GM21717 (cell line): ENCODE measurements around the gene CMPK2.
"Not testable (repeated sequence)": the region's sequence is repeated elsewhere in the genome, so short reads cannot be mapped to it uniquely, and the experiment has no call there.

ENCODE experiments used
- ATAC-seq: cut with Tn5 transposase; IDR thresholded peaks from one replicate; pipeline ENCODE4 v1.9.1; 2021; ENCODE audit warnings: mild to moderate bottlenecking, moderate library complexity; ENCODE audit not compliant: unreplicated experiment

Gene CMPK2, protein sequence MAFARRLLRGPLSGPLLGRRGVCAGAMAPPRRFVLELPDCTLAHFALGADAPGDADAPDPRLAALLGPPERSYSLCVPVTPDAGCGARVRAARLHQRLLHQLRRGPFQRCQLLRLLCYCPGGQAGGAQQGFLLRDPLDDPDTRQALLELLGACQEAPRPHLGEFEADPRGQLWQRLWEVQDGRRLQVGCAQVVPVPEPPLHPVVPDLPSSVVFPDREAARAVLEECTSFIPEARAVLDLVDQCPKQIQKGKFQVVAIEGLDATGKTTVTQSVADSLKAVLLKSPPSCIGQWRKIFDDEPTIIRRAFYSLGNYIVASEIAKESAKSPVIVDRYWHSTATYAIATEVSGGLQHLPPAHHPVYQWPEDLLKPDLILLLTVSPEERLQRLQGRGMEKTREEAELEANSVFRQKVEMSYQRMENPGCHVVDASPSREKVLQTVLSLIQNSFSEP

DNA sequence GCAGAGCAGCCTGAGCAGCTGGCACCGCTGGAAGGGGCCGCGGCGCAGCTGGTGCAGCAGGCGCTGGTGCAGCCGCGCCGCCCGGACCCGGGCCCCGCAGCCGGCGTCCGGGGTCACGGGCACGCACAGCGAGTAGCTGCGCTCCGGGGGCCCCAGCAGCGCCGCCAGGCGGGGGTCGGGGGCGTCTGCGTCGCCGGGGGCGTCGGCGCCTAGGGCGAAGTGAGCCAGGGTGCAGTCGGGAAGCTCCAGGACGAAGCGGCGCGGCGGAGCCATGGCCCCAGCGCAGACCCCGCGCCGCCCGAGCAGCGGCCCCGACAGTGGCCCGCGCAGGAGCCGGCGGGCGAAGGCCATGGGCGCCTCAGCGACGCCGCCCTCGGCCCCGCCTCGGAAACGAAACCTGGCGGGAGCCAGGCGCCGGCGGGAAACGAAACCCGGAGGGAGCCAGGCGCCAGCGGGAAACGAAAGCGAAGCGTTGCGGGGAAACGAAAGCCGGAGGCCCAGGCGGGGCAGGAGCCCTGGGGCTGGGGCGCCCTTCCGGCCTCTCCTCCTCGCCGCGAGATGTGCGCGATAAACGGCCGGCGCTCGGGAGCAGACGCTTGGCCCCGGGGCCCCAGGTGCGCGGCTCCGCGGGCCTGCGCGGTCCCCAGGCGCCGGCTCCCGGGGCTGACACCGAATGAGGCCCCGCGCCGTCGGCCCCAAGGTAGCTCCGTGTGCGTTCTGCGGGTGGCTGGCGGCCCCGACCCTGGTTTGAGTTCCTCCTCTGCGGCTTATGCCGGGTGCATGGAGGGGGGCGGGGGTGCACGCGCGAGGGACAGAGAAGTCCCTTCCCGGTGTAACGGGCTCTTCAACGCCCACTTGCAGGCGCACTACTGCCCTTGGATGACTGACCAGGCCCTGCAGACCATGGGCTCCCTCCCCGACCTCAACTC, at the start of gene CMPK2:
TSS of gene CMPK2 (minus strand) at position 562 of the 929 bp plus-strand sequence. CDS start at position 351, 211 bp downstream.
- peak; percentile 84 for ATAC-seq

DNA sequence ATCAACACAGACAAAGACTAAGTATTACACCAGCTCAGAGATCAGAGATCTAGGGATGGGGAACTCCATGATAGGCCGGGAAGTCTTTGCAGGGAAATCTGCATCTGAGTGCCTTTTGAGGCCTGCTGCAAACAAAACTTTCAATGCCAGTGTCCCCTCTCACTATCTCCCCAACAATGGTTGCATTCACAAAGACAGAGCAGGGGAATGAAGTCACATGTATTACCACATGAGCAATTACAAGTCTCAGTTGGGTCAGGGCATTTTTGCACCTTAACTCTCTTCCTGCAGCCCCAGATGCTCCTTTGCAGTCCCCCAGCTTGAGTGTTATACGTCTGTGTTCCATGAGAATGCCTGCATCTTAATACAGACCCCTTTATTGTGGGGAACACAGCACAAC, 49.7 kb upstream of the CMPK2 start:
- no peak for ATAC-seq

DNA sequence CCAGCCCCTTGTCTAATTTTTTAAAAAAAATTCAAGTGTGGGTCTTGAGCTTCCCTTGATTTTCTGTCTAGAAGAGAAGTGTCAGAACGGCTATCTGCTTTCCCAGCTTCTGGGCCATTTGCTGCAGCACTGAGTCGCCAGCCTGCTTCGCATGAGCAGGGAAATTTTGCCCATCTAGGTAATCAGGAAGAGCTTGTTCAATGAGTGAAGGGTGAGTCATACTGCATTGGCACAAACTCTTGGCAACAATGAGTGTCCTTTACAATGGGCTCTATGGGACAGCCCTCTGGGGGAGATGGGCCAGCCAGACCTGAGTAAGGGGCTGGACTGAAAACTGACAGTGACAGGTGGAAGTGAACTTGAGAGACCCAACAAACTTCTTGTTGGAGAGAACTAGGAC, 49.1 kb upstream of the CMPK2 start:
- no peak for ATAC-seq

DNA sequence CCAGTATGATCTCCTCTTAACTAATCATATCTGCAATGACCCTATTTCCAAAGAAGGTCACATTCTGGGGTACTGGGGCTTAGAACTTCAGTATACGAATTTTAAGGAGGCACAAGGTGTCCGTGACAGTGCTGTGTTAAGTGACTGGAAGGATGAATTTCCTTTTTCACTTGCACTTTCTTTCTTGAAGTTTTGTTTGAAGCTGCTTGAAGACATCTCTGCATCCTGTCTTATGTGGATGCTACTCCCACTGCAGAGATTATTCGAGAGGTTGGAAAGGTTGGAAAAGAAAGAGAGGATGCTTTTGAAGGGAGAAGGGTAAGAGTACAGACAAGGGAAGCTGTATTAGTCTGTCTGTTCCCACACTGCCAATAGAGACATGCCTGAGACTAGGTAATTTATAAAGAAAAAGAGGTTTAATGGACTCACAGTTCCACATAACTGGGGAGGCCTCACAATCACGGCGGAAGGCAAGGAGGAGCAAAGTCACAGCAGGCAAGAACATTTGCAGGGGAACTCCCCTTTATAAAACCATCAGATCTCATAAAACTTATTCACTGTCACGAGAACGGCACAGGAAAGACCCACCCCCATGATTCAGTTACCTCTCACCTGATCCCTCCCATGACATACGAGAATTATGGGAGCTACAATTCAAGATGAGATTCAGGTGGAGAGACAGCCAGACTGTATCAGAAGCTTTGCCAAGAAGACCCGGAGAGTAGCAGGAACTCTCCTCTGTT, 47.9 kb upstream of the CMPK2 start:
- no peak for ATAC-seq

DNA sequence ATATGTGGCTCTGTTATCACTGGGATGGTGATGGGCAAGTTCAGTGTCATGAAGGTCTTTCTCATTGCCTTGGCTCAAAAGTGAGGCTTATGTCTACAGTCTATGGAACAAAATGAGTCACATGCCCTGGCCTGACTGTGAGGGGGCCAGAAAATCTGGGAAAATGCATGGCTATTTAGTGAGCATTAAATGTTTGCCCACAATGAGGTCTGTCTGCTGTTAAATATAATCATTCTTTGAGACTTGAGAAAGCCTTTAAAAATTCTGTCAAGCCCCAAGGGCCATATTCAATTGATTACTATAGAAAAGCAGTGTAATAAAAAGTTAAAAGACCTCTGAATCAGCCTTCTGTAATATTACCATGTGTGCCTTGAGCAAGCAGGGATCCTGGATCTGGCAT, 46.0 kb upstream of the CMPK2 start:
- no peak for ATAC-seq

DNA sequence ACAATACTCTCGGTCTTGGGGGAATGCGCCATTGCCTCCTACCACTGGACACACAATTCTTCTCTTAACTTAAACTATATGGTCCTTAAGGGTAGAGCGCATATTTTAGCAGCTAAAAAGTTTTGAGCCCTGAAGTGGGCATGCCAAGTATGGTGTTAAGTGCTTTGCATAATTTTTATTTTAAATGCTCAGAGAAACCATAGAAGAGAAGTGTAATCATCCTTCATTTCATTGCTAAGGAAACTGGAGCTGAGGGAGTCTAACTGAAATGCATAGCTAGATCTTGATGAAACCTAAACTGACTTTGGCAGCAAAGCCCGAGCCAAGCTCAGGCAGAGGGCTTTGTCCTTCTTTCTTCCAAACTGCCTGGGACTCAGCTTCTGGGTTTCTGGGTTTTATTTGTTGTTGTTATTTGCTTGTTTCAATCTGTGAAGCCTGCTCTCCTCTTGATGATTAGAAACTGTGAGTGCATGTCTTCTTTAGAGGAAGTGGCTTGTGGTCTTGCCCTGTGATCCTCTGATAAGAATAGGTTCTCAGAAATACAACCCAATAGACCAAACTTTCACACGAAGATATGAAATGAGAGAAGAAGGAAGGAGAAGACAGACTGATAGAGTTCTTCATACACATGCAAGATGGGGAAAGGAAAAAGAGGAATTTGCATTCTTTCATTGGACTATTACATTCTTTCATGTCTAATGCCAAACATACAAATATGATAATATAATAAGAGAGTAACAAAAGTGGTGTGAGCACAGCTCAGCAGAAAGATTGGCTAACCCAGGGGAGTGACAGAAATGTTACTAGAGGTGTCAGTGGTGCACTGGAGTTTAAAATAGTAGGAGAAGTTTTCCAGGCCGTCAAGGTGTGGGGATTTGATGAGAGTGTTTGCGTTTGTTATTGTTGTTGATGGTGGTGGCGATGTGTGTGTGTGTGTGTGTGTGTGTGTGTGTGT, 44.0 kb upstream of the CMPK2 start:
- peak; percentile 99 for ATAC-seq

DNA sequence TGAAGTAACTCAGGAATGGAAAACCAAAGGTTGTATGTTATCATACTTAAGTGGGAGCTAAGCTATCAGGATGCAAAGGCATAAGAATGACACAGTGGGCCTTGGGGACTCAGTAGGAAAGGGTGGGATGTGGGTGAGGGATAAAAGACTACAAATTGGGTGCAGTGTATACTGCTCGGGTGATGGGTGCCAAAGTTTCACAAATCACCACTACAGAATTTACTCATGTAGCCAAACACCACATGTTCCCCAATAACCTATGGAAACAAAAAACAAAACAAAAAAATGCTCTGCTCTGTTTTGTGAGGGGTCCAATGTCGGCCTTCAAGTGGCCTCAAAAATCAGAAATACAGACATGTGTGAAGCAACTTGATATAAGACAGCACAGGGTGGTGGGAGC, 42.6 kb upstream of the CMPK2 start:
- no peak for ATAC-seq

DNA sequence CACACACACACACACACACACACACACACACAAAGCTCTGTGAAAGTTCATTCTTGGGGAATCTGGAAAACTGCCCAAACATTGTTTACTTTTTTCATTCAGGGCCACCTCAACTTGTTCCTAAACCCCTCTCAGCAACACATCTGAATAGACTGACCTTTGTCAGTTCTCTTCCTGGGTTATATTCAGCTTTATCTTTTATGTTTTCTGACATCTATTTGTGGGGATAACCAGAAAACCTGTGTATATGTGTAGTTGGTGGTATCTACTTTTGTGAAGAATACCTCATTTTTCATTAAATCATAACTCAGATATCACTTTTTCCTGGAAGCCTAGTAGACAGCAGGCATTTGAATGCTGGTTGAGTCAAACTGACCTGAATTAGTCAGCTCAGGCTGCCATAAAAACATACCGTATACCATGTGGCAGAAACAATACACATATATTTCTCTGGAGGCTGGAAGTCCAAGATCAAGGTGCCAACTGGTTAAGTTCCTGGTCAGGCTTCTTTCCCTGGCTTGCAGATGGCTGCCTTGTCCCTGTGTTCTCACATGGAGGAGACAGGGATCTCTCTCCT, 40.5 kb upstream of the CMPK2 start:
- ATAC-seq: no peak

DNA sequence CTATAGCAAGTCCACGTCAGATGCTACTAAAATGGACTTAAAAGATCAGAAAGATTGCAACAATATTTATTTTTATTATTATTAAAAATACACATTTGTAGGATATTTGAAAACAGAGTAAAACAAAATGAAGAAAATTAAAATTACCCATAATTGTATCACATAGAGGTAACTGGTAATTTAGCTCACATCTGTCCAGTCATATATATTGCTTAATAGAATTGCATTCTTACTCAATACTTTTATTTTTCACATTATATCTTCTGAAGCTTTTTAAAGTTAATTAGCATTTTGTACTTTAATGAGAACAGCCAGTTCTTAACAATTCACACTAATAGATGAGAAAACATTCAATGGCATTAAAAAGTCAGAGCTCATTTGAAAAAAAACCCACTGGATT, 40.0 kb upstream of the CMPK2 start:
- ATAC-seq: no peak

DNA sequence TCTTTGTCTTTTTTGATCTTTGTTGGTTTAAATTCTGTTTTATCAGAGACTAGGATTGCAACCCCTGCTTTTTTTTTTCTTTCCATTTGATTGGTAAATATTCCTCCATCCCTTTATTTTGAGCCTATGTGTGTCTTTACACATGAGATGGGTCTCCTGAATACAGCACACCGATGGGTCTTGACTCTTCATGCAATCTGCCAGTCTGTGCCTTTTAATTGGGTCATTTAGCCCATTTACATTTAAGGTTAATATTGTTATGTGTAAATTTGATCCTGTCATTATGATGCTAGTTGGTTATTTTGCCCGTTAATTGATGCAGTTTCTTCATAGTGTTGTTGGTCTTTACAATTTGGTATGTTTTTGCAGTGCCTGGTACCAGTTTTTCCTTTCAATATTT, 36.9 kb upstream of the CMPK2 start:
- ATAC-seq: not testable (repeated sequence)

DNA sequence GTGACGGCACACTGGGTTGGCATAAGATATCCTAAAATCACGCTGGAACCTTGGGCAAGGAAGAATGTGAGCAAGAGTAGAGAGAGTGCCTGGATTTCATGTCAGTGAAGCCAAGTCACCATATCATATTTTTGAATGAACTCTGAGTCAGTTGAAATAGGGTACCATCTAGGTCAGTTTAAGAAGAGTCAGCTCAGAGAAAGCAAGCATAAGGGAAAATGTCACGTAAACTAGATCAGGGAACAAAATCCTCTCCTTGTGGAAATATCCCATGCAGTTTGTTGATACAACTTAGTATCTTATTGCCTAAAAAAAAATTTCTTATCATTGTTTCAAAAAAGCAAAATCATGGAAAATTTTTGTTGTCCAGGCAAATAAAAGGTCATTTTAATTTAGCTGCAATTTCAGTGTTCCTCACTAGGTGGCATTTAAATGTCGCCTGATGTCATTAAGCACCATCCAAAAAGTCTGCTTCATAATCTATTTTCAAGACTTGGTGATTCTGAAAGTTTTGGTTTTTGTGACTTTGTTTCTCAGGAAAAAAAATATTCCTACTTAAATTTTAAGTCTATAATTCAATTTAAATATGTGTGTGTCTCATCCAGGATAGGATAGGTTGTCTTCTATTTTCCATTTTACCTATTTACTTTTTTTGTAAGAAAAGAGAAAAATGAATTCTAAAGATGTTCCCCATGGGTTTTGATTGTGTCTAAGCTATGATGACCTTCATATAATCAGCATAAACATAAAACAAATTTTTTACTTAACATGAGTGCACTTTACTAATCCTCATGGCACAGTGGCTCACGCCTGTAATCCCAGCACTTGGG, 31.4 kb upstream of the CMPK2 start:
- no peak for ATAC-seq

DNA sequence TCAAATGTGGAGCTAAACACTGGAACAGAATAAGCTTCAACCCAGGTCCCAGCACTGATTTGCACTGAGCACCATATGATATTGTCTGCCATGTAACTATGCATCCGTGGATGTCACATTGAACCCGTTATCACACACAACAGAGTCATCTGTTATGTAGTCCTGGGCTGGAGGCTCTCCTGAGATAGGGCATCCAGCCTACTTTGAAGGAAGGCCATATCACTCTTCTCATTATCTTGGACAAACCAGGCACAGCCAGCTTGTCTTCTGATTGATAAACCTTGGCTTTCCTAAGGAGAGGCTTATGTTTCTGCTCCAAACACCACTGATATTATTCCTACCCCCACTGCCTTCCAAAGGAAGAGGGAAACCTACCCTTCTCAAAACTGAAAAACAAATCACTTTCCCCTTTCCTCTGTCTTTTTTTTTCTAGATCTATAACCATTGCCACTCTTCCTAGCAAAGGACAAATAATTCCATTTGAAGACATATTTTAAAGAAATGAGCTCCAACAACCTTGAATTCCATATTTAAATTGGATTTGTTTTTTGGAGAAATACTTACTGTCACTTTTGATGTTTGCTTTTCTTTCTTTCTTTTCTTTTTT, 28.3 kb upstream of the CMPK2 start:
- ATAC-seq: no peak

DNA sequence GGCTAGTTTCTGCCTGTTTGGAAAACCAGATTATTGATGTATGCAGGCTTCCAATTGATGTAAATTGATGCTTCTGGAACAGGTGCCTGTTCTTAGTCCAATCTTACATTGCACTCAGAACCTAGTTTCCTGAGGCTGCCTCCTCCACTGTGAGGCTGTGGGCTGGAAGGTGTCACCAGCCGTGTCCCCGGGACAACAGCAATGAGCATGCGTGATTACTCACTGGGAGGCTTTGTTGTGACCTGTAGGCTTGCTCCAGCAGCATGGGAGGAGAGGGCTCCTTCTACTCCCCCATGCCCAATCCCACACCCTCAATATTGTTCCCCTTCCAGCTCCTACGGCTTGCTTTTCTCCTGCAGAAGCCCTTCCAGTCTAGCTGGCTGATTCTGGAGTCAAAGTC, 23.0 kb upstream of the CMPK2 start:
- no peak for ATAC-seq

DNA sequence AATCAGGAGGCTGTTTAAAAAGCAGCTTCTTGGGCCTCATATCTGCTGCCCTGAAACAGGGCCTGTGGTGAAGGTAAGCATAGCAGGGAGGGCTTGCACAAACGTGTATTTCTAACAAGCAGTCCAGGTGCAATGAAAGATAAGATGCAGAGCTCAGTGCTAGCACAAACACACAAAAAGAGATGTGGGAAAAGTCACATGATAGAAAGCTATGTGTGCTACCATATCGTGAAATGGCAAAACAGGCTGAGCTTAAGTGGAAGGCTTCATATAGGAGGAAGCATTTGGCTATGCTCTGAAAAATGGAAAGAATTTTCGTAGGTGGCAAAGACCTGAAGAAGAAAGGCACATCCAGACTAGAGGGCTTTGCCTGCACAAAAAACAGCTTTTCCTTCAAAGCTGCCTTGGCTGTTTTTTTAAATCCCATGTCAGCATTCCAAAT, 22.1 kb upstream of the CMPK2 start:
- no peak for ATAC-seq

DNA sequence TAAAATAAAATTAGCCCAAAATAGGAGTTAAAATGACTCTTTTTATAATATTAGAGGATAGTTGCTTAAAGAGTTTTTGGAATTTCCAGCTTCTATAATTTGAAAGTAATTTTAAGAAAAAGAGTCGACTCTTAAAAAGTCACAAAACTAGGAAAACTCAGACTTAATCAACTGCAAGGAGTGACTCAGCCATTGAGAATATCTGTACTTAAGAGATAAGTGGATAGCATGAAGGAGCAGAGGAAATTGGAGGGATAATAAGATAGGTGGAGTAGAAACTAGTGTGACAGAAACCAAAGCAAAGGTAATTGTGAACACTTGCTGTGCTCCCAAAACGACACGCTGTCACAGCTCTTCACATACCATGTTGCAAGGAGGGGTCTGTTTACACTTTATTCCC, 20.3 kb upstream of the CMPK2 start:
- ATAC-seq: no peak

DNA sequence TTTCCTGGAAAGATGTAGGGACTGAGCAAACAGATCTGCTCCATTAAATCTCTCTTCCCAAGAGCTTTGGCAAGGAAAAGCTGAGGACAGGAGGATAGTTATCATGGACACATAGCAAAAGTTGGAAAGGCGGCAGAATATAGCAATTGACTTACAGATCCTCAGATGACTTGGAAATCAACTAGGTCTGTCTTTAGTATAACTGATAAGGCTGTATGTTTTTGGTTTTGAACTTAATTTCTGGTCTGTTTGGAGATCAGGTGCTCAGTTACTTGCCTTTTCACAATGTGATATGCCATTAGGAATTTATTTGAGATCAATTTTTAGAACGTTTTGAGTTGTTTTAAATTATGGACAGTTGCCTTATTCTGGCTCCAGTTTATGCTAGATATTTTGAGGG, 19.8 kb upstream of the CMPK2 start:
- no peak for ATAC-seq

DNA sequence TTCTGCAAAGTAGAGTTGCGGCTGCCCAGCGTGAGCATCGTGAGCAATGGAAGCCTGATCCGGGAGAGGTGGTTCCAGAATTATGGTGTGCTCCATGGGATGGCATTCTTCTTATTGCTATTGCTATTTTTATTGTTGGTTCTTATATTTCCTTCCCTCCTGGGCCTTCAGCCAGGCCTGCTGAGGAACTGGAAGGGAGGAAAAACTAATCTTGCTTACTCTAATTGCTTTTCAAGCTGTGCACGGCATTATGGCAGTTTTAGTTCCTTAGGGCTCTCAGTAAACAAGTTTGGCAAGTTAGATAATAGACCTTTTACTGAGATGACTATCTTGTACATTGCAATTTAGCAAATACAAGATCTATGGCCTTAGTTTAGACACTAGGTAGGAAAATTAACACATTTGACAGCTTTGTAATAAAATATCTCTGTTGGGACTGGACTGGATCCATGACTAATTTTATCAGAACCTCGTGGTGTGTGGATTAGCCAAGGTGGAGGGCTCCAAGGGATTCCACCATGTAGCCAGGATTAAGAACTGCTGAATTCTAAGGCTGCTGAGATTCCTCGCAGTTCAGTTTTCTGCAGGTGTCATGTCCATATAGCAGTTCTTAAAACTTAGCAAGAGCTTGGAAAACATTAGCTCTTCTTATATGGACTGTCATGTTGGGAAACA, 17.9 kb upstream of the CMPK2 start:
- ATAC-seq: no peak

DNA sequence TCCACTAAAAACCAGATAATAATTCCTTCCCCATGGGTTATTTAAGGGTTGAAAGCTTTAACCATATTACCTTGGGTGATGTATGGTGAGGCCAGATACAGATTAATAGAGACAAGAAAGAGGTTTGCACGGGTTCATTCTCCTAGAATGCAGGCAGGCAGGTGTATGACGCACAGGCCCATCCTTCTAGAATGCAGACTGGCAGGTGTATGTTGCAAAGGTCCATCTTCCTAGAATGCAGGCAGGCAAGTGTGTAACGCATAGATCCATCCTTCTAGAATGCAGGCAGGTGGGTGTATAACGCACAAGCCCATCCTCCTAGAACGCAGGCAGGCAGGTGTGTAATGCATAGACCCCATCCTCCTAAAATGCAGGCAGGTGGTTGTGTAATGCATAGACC, 15.8 kb upstream of the CMPK2 start:
- ATAC-seq: no peak
